ENCODE measurements around the gene MBOAT2.
"Not testable (repeated sequence)": the region's sequence is repeated elsewhere in the genome, so short reads cannot be mapped to it uniquely, and the experiment has no call there.

GRCh38 chr2:8896671-8897070 lies 106.8 kb downstream of the MBOAT2 start:
- not testable (repeated sequence) for TF ChIP-seq CTCF (conservative IDR thresholded peaks at IDR 0.05 in 1 of 2, IDR thresholded peaks at IDR 0.05 in 1 of 2; ENCODE audit: extremely low read depth in 1 of 2, insufficient read depth in 1 of 2, low read depth in 1 of 2, low read length in 2 of 2); EZH2 (IDR thresholded peaks at IDR 0.05; ENCODE audit: borderline replicate concordance, low read length)
